ENCODE results near the gene BLMH. TPM values are rescaled to one million over a fixed set of nuclear protein-coding genes. Genes with fewer than 3 reads are reported as not detected.

The BLMH gene
- total and polyA plus RNA-seq, 9 of the 15 experiments (the other 6 are each of a cell fraction or from before 2014, with no cell fraction given): 26.0 to 118 (median 67.3) TPM

GRCh38 chr17:30222721-30223175, 69.0 kb downstream of the BLMH start (continued):
- TF ChIP-seq ETV6 (IDR thresholded peaks at IDR 0.05; ENCODE audit: borderline replicate concordance in 1 of 2, low read depth in 2 of 2, low read length in 1 of 2) (no peak), ETV6 (CRISPR knock-in tag; IDR thresholded peaks at IDR 0.05; ENCODE audit: borderline replicate concordance) (no peak), ZNF79 (CRISPR knock-in tag; IDR thresholded peaks at IDR 0.05; ENCODE audit: low read depth) (no peak), FOXJ3 (CRISPR knock-in tag; IDR thresholded peaks at IDR 0.05) (no peak), ZBTB43 (CRISPR knock-in tag; IDR thresholded peaks at IDR 0.05) (no peak), CLOCK (CRISPR knock-in tag; IDR thresholded peaks at IDR 0.05; ENCODE audit: borderline replicate concordance) (no peak), ESRRA (IDR thresholded peaks at IDR 0.05; ENCODE audit: borderline replicate concordance, low read depth) (no peak), SNRNP70 (optimal IDR thresholded peaks at IDR 0.05; ENCODE audit: low read depth, low read length) (no peak), AFF1 (IDR thresholded peaks at IDR 0.05; ENCODE audit: low read depth in 1 of 2, partially characterized antibody in 2 of 2) (no peak), KAT7 (CRISPR knock-in tag; IDR thresholded peaks at IDR 0.05; ENCODE audit: borderline replicate concordance) (no peak)
- TF ChIP-seq, protein P1, sequence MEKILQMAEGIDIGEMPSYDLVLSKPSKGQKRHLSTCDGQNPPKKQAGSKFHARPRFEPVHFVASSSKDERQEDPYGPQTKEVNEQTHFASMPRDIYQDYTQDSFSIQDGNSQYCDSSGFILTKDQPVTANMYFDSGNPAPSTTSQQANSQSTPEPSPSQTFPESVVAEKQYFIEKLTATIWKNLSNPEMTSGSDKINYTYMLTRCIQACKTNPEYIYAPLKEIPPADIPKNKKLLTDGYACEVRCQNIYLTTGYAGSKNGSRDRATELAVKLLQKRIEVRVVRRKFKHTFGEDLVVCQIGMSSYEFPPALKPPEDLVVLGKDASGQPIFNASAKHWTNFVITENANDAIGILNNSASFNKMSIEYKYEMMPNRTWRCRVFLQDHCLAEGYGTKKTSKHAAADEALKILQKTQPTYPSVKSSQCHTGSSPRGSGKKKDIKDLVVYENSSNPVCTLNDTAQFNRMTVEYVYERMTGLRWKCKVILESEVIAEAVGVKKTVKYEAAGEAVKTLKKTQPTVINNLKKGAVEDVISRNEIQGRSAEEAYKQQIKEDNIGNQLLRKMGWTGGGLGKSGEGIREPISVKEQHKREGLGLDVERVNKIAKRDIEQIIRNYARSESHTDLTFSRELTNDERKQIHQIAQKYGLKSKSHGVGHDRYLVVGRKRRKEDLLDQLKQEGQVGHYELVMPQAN (IDR thresholded peaks at IDR 0.05; ENCODE audit: borderline replicate concordance): no peak

Measured in K562 (cell line).